Esophagus muscularis mucosa (tissue), 3 donors: ENCODE results near the gene ARHGEF39.

Experiments
- EP300 ChIP-seq: sonication (generic); formaldehyde crosslinking; IDR thresholded peaks from one replicate; pipeline ENCODE4 v1.6.1; 2017; ENCODE audit warnings: antibody characterized with exemption
- POLR2A ChIP-seq: fragments of 450-650 bp; IDR thresholded peaks from one replicate; pipeline ENCODE4 v1.6.1; 2017; ENCODE audit warnings: antibody characterized with exemption, moderate library complexity, mild to moderate bottlenecking, low read depth
- POLR2AphosphoS5 ChIP-seq, 2 donors: sonication (generic); formaldehyde crosslinking; IDR thresholded peaks; one replicate each; pipeline ENCODE4 v1.6.1; 2017; ENCODE audit warnings: antibody characterized with exemption in 2 of 2

DNA sequence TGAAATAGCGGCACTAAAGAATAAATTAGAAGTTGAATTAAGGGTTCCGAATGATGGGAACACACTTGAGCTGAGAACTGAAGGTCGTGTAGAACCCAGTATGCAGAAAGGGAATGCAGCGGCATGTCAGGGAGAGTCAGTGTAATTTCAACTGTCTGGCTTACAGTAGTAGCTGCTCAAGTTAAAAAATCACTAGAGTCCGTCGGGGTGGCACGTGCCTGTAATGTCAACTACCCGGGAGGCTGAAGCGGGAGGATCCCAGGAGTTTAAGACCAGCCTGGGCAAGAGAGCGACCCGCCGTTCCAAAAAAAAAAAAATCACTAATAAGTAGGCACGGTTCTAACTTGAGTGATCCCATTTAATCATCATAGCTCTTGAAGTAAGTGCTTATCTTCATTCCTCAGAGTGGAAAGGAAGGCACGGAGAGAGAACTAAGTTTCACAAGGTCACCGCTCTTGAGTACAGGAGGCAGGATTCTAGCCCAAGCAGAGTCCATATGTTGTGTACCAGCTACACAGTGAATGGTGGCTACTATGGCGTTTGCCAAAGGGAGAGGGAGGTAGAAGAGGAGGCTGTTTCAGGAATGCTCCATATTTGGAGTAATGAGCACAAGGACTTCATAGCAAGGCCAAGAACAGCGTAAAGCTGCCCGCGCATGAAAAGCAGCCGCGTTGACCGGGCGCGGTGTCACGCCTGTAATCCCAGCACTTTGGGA is 8.0 kb downstream of the ARHGEF39 start:
- TF ChIP-seq EP300 (no peak), POLR2A (no peak), POLR2AphosphoS5 (IDR thresholded peaks at IDR 0.05) (no peak)
